NCI-H1694 (cell line): ENCODE measurements around the gene ULK4.
"Not testable (repeated sequence)": the region's sequence is repeated elsewhere in the genome, so short reads cannot be mapped to it uniquely, and the experiment has no call there.

ENCODE experiments used
- DNase-seq: peaks from one replicate; lab custom pipeline; 2025; lab: John Stamatoyannopoulos, UW

Gene ULK4

GRCh38 chr3:41690766-41691563, 270.9 kb downstream of the ULK4 start:
- no peak for DNase-seq

GRCh38 chr3:41688595-41689380, 273.1 kb downstream of the ULK4 start:
- DNase-seq = no peak

GRCh38 chr3:41684797-41685735, 276.8 kb downstream of the ULK4 start:
- DNase-seq = no peak

- no peak for DNase-seq
These were observed 278.1 kb downstream of the ULK4 start for GRCh38 chr3:41683666-41684350.

- DNase-seq = no peak
These were observed 278.9 kb downstream of the ULK4 start for GRCh38 chr3:41682996-41683395.

GRCh38 chr3:41682382-41682781, 279.5 kb downstream of the ULK4 start:
- DNase-seq = no peak

GRCh38 chr3:41681479-41681878, 280.4 kb downstream of the ULK4 start:
- DNase-seq = no peak

GRCh38 chr3:41679374-41679773, 282.5 kb downstream of the ULK4 start:
- DNase-seq = no peak

GRCh38 chr3:41675102-41675501, 286.8 kb downstream of the ULK4 start:
- DNase-seq = not testable (repeated sequence)

GRCh38 chr3:41674449-41674848, 287.5 kb downstream of the ULK4 start:
- DNase-seq = no peak

- DNase-seq = no peak
These were observed 288.3 kb downstream of the ULK4 start for GRCh38 chr3:41673650-41674049.

- DNase-seq = no peak
These were observed 293.5 kb downstream of the ULK4 start for GRCh38 chr3:41668379-41668778.

- DNase-seq = no peak
These were observed 299.6 kb downstream of the ULK4 start for GRCh38 chr3:41662288-41662687.

GRCh38 chr3:41661796-41662195, 300.1 kb downstream of the ULK4 start:
- DNase-seq = no peak

- no peak for DNase-seq
These were observed 301.4 kb downstream of the ULK4 start for GRCh38 chr3:41660510-41660909.

GRCh38 chr3:41653571-41654239, 308.2 kb downstream of the ULK4 start:
- DNase-seq = no peak

- DNase-seq = no peak
These were observed 309.0 kb downstream of the ULK4 start for GRCh38 chr3:41652931-41653330.

GRCh38 chr3:41652506-41652905, 309.4 kb downstream of the ULK4 start:
- DNase-seq = no peak

GRCh38 chr3:41651718-41652117, 310.2 kb downstream of the ULK4 start:
- DNase-seq = no peak

GRCh38 chr3:41650406-41650805, 311.5 kb downstream of the ULK4 start:
- DNase-seq = no peak

- DNase-seq = no peak
These were observed 312.7 kb downstream of the ULK4 start for GRCh38 chr3:41649129-41649739.
